GM19463 (cell line): ENCODE measurements around the gene ADGRA1.
"Not testable (repeated sequence)": the region's sequence is repeated elsewhere in the genome, so short reads cannot be mapped to it uniquely, and the experiment has no call there.

ENCODE experiments used
- ATAC-seq: cut with Tn5 transposase; IDR thresholded peaks from one replicate; pipeline ENCODE4 v1.9.1; 2021; ENCODE audit warnings: mild to moderate bottlenecking, moderate library complexity; ENCODE audit not compliant: unreplicated experiment

Gene ADGRA1

DNA sequence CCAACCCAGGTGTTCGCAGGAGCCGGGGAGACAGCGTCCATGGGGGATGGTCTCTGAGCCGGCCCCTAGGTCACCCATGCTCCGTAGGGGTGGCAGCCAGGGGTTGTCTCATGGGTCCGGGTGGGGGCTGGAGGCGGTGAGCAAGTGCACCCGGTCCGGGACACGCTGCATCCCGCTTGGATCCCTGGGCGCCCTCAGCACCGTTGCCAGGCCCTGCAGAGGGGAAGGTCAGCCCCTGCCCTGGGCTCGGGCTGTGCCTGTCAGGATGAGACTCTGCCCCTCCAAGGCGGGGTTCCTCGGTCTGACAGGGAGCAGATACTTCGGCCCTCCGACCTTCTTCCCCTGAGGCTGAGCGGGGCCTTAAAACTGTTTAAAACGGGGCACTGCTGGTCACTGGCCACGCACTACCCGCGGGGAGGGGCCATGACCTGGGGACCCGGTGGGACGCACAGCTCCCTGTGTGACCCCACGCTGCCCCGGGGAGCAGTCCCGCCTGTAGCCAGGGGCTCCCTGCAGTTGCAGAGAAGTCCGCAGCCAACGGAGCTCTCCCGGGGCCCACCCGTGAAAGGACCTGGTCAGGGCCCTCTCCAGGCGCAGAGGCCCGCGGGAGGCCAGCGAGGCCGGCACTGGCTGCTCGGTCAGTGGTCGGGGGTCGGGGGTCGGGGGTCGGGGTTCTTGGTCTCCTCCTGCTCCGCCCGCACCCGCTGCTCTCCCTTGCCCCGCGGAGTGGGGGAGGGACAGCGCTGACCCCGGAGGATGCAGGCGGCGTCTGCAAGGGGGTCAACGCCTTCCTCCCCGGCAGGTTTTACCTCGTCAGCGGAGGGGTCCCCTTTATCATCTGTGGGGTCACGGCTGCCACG lies 38.9 kb downstream of the ADGRA1 start:
- ATAC-seq: no peak

DNA sequence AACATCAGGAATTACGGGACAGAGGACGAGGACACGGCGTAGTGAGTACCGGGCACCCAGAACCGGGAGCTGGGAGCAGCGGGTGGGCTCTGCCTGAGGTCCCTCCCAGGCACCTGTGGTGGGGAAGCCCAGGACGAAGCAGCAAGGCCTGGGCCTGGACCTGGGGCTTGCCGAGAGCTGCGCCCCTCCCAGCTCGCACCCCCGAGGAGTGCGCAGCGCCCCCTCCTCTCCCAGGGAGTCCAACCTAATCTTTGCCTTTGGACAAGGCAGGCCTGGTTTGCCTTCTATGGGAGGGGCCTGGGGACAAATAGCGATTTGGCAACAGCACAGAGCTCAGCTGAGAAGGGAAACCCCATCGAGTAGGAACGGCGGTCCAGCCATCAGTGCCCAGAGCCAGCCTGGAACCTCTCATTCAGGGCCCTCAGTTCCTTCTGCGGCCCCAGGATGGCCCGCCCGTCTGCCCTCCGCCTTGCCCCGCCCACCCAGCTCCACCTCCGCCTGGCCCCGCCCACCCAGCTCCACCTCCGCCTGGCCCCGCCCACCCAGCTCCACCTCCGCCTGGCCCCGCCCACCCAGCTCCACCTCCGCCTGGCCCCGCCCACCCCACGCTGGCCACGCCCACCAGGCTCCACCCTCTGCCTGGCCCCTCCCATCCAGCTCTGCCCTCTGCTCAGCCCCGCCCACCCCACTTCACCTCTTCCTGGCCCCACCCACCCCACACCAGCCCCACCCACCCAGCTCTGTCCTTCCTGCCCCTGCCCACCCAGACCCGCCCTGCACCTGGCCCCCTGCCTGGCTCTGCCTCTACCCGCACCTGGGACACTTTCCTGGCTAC lies 39.8 kb downstream of the ADGRA1 start:
- ATAC-seq: no peak

DNA sequence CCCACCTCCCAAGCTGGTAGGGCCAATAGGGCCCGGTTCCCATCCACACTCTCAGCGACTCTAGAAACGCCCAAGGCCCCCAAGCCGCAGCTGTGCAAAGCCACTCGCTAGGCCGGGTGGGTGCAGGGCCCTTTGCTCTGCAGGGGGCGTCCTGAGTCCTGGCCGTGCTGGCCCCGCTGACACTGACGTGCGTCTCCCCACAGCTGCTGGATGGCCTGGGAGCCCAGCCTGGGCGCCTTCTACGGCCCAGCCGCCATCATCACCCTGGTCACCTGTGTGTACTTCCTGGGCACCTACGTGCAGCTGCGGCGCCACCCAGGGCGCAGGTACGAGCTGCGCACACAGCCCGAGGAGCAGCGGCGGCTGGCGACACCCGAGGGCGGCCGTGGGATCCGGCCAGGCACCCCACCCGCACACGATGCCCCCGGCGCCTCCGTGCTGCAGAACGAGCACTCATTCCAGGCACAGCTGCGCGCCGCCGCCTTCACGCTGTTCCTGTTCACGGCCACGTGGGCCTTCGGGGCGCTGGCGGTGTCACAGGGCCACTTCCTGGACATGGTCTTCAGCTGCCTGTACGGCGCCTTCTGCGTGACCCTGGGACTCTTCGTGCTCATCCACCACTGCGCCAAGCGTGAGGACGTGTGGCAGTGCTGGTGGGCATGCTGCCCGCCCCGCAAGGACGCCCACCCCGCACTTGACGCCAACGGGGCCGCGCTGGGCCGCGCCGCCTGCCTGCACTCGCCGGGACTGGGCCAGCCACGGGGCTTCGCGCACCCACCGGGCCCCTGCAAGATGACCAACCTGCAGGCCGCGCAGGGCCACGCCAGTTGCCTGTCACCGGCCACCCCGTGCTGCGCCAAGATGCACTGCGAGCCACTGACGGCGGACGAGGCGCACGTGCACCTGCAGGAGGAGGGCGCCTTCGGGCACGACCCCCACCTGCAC lies 40.7 kb downstream of the ADGRA1 start:
- no peak for ATAC-seq

DNA sequence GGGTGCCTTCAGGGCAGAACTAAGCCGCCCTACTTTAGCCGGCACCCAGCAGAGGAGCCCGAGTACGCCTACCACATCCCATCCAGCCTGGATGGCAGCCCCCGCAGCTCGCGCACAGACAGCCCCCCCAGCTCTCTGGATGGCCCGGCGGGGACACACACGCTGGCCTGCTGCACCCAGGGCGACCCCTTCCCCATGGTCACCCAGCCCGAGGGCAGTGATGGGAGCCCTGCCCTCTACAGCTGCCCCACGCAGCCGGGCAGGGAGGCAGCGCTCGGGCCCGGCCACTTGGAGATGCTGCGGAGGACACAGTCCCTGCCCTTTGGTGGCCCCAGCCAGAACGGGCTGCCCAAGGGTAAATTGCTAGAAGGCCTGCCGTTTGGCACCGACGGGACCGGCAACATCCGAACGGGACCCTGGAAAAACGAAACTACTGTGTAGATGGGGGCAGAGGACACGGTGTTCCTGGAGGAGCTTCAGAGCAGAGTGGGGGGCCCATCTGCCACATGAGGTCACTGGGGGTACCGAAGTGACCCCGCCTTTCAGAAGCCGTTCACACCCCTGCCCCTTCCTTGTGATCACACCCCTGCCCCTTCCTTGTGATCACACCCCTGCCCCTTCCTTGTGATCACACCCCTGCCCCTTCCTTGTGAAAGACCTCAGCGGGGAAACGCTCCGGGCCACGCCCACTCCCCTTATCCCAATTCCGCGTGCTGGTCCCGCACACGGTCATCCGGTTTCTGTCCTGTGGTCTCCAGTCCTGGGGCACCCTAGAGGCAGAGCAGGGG lies 41.5 kb downstream of the ADGRA1 start:
- no peak for ATAC-seq

DNA sequence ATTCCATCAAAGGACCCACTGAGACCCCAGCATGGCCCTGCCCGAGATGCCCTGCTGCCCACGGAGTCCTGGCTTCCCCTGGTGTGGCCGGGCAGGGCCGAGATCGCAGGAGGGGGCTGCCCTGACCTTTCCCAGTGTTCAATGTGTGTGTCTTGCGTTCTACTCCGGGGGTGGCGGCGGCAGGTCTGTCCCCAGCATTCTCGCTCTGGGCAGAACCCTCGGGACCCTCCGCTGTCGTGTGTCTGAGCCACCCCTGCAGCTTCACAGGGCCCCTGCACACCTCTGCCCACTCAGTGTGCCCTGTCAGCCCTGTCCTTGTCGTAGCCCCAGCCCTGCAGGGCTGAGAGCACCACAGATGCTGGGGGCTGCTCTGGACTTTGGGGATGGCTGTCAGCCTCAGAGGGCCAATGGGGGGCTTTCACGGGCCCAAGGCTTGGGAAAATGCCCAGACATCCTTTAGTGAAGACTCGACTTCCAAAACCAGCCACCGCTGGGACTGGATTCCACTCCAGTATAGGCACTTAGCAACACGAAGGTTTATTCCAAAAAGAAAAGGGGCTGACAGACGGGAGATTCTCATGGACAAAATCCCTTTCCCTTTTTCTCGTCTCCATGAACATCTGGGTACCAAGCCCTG lies 42.3 kb downstream of the ADGRA1 start:
- ATAC-seq: no peak

DNA sequence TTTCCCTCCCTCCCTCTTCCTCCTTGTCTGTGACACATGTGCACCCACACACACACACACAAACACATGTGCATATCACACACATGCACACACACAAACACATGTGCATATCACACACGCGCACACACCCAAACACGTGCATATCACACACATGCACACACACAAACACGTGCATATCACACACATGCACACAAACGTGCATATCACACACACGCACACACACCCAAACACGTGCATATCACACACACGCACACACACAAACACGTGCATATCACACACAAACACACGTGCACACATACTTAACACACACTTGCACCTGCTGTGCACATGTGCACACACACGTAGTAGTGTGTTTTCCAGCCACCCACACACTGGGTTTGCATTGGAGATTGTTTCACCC lies 42.9 kb downstream of the ADGRA1 start:
- no peak for ATAC-seq

DNA sequence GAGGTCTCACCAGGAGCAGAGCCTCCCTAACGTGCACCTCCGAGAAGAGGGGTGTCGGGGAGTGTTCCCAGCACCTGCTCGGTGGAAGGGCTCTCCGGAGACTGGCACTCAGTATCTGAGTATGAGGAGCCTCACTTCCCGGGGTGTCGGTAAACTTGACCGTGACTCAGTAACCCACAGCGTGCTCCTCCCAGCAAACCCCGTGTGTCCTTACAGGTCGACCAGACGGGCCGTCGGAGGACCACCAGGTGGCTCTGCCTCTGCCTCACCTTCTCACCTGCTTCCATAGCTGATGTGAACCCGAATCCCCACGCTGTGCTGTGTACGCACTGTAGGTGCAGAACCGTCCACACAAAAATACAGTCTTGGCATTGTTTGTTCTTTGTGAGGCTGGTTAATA lies 43.3 kb downstream of the ADGRA1 start:
- ATAC-seq: no peak

DNA sequence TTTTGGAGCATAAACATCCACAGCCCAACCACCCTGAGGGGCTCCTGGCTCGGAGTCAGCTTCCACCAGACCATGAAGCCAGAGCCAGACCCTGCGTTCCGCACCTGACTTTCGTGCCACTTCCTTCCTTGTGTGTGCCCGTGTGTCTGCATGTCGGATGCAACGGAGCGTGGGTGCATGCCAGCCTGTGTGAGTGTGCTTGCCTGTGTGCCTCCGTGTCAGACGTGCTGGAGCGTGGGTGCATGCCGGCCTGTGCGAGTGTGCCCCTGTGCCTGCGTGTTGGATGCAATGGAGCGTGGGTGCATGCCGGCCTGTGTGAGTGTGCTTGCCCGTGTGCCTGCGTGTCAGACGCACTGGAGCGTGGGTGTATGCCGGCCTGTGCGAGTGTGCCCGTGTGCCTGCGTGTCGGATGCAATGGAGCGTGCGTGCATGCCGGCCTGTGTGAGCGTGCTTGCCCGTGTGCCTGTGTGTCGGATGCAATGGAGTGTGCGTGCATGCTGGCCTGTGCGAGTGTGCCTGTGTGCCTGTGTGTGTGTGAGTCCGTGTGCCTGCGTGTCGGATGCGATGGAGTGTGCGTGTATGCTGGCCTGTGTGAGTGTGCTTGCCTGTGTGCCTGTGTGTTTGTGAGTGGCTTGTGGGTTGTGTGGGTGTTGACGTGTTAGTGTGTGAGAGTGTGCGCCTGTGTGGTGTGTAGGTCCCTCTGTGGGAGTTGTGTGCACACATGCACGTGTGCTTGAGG lies 44.2 kb downstream of the ADGRA1 start:
- ATAC-seq: no peak

DNA sequence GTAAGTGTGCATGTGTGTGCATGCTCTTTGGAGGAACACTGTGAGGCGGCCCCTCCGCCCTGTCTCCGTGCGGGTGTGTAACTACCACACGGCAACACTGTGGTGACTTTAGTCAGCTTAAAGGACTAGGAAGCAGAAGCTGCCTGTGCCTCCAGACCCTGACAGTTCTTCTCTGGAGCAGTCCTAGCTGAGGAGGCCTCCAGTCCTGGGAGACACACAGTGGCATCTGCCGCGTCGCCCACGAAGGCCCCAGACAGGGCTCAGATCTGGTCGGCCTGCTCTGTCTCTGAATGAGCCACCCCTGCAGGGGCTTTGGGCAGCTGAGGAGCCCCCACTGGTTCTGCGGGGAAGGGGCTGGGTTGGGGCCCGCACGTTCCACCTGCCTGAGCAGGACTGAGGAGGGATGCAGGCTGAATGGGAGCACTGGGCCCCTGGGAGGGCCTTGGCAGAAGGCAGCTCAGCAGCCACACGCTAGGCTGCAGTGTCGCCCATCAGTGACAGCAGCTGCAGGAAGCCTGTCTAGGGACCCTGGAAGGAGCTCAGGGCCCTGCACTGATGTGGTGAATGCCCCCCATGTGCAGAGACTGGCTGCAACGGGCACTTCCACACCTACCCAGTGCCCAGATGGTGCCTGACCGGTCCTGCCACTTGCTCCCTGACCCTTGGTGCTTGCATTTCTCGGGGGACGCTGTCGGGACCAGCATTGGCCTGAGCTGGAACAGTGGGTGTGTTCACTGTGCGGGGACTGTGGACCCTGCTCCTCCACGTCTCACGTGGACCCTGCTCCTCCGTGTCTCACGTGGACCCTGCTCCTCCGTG lies 45.0 kb downstream of the ADGRA1 start:
- no peak for ATAC-seq

DNA sequence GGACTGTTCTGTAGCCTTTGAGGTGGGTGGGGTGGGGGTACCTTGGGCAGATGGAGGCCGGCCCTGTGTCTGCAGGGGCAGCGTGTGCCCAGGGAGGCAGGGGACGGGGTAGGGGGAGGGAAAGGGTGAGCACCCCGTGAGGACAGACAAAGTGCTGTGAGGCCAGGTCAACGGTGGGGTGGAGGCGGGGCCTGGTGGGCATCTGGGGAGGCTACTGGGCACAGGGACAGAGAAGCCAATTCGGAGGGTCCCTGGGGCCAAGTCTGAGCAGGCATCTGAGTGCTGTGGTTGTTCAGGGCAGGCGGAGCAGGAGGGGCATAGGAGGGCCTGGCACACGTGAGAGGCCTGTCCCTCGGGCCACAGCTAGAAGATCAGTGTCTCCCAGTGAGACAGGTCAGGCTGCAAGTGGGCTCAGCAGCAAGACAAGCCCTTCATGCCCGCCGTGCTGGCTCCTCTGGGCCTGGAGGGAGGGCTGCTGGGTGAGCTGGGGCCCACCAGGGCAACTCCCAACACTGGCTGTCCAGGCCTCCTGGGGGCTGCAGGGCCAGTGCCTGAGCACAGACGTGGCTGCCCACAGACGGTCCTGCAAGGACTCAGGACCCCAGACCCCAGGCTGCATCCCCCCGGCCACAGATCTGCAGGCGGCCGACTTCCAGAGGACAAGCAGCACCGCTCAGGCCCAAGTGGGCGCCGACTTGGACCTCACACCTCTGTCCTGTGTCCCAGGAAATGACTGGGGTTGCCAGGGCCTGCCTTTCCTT lies 45.9 kb downstream of the ADGRA1 start:
- ATAC-seq: no peak

DNA sequence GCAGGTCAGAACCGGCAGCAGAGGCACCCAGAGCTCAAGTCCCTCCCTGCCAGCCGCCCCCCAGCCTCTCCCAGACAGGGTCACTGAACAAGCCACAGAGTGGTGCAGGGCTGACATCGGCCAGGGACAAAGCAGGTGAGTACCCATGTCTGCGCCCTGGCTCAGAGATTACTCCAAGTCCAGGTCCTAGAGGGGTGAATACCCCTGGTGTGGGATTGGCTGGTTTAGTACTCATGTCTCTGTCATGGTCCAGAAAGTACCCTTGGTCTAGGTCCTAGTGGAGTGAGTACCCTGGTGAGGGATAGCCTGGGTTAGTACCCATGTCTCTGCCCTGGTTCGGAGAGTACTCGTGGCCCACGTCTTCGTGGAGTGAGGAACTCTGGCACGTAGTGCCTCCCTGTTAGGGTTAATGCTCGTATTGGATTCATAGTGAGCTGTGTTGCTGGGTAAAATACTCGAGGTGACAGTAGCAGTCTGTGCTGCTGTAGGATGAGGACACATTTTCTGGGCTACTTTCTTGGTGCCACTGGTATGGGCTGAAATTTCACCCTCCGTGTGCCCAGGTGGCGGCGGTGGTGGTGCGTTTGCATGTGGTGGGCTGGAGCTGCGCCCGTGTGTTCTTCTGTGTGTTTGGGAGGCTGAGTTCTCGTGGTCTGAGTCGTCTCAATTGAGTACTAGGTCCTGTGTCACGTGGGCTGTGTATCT lies 46.8 kb downstream of the ADGRA1 start:
- no peak for ATAC-seq

DNA sequence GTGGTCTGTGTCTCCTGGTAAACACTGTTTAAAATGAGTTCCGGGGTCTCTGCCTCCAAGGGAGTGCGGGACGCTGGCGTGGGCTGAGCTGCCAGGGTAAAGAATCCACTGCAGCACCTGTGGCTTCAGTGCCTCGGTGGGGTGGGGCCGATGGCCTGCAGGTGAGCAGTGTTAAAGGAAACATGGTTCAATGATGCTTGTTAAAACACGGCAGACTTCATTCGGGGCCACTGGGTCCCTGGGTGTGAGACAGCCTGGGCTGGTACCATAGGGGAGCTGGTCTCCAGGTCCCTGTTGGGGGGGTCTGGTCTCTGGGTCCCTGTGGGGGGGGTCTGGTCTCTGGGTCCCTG lies 47.4 kb downstream of the ADGRA1 start:
- ATAC-seq: no peak

DNA sequence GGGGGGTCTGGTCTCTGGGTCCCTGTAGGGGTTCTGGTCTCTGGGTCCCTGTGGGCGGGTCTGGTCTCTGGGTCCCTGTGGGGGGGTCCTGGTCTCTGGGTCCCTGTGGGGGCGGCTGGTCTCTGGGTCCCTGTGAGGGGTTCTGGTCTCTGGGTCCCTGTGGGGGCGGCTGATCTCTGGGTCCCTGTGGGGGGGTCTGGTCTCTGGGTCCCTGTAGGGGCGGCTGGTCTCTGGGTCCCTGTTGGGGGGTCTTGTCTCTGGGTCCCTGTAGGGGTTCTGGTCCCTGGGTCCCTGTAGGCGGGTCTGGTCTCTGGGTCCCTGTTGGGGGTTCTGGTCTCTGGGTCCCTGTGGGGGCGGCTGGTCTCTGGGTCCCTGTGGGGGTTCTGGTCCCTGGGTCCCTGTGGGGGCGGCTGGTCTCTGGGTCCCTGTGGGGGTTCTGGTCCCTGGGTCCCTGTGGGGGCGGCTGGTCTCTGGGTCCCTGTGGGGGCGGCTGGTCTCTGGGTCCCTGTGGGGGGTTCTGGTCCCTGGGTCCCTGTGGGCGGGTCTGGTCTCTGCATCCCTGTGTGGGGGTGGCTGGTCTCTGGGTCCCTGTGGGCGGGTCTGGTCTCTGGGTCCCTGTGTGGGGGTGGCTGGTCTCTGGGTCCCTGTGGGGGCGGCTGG lies 49.9 kb downstream of the ADGRA1 start:
- not testable (repeated sequence) for ATAC-seq

DNA sequence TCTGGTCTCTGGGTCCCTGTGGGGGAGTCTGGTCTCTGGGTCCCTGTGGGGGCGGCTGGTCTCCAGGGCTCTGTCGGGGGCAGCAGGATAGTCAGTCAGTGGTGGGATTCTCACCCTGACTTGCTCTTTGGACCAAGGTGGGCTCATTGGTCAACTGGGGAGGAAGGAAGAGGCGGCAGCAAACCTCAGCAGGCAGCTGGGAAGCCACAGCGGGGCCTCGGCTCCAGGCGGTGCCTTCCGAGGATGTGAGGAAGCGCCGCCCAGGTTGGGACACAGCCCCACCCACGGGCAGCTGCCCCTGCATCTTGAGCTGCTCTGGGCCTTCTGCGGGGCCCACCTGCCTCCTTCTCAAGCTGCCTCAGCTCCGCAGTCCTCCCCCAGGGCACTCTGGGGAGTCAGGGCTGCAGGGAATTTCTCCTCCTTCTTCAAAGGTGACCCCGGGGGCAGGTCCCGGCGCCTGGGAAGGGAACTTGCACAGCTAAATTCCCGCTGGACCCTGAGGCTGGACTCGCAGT lies 51.9 kb downstream of the ADGRA1 start:
- no peak for ATAC-seq

DNA sequence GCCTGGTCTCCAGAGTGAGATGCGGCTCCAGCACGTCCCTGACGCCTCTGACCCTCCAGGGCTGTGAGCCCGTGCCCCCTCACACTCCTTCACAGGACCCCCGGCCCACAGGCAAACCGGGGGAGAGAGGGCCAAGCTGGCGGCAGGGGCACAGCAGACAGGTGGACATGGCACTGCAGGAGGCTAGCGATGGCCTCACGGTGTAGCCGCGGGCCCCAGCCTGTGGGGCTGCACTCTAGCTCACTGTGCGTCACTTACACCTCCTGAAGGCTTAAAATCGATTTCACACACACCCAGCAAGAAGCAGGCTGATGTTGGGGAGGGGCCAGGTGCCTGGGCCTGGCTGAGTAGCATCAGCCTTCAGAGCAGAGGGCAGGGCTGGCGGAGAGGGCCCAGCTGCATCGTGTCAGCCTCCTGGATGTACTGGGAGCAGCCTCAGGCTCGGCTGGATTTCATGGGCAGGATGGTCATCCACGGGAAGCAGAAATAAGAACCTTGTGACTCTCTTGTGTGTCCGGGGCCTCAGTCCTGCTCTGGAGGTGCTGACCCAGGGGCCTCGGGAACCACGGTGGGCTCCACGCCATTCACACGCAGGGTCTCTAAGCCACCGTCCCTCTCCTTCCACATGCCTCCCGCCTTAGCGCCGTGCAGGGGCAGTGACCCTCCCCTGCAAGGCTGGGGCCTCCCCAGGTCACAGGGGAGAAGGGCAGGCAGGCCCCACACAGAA lies 52.9 kb downstream of the ADGRA1 start:
- ATAC-seq: no peak
